ENCODE measurements around the gene KBTBD4.

The KBTBD4 gene

DNA sequence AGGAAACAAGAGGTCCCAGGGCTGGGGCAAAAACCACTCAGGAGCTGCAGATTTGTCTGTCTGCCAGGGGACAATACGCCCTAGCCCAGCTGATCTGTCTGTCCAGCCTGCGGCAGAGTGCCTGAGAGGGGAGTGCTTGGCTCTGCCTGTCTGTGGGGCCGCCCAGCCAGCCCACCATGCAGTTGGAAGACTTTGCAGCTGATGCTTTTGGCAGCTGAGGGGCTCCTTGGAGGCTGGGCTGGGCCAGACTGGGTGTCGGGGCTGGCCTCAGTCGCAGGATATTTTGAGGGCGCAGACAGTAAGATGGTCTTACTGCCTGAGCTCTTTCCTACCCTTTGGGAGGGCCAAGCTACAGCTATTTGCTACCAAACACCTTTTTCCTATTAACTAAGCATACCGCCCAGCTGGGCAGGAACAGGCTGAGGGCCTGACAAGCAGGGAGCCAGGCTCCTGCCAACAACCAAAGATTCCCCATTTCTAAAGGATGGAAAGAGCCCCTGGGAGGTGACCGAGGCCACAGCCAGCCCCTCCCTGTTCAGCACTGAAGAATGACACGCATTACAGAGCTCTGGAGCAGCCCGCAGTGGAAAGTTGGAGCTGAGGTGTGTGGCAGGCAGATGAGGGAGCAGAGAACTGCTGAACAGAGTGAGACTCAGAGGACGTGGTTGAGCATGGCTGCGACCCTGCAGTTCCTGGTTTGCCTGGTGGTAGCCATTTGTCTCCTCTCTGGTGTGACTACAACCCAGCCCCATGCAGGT, 7.5 kb upstream of the KBTBD4 start, which contains the start of gene FAM180B:
FAM180B (plus strand) TSS at position 581 of the 758 bp plus-strand sequence; CDS start at position 672, 91 bp downstream.
- Mint-ChIP-seq H3K36me3 (ENCODE audit: low read depth) (peaks cover 40% of the 10 kb centered on the region), H3K27ac (peak within 1 kb of the TSS; percentile 5 to 97 (median 85)), H3K27me3 (ENCODE audit: low read depth) (peaks cover 5% of the 10 kb centered on the region), H3K9me3 (no peaks in the 10 kb centered on the region), H3K4me1 (peaks cover 29% of the 10 kb centered on the region), H3K4me3 (peak within 1 kb of the TSS in 2 of 3 experiments; percentile 64 to 82)
- TF ChIP-seq, protein P1, sequence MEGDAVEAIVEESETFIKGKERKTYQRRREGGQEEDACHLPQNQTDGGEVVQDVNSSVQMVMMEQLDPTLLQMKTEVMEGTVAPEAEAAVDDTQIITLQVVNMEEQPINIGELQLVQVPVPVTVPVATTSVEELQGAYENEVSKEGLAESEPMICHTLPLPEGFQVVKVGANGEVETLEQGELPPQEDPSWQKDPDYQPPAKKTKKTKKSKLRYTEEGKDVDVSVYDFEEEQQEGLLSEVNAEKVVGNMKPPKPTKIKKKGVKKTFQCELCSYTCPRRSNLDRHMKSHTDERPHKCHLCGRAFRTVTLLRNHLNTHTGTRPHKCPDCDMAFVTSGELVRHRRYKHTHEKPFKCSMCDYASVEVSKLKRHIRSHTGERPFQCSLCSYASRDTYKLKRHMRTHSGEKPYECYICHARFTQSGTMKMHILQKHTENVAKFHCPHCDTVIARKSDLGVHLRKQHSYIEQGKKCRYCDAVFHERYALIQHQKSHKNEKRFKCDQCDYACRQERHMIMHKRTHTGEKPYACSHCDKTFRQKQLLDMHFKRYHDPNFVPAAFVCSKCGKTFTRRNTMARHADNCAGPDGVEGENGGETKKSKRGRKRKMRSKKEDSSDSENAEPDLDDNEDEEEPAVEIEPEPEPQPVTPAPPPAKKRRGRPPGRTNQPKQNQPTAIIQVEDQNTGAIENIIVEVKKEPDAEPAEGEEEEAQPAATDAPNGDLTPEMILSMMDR (IDR thresholded peaks at IDR 0.05; ENCODE audit: unreplicated experiment in 3 of 3), result no peak

DNA sequence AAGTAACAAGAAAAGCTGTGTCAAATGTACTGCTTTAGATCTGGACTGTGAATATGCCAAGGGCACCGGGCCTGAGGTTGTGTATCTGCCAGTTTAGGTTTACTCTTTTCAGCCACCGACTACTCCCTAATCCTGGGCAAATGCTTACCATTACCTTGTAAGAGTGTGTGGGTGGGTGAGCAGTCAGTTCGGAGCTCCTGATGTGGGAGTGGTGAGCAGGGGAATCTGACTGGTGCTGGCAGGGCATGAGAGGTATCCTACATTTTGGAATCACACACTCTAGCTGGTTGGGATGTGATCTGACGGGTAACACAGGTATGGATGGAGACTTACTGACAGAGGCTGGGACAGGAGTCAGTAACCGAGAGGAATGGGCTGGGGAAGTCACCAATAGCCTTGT, 5.1 kb upstream of the KBTBD4 start:
- peak overlapping the region in 2 of 3 experiments; percentile 18 to 72 for H3K4me3 Mint-ChIP-seq
- no peaks in the 10 kb centered on the region for H3K9me3 Mint-ChIP-seq
- H3K27ac Mint-ChIP-seq, result no peak overlapping the region
- H3K27me3 Mint-ChIP-seq (ENCODE audit: low read depth), result peaks cover 5% of the 10 kb centered on the region
- TF ChIP-seq, protein P1 (IDR thresholded peaks at IDR 0.05; ENCODE audit: unreplicated experiment in 3 of 3), result no peak
- H3K4me1 Mint-ChIP-seq, result peaks cover 36% of the 10 kb centered on the region
- H3K36me3 Mint-ChIP-seq (ENCODE audit: low read depth), result peaks cover 45% of the 10 kb centered on the region

DNA sequence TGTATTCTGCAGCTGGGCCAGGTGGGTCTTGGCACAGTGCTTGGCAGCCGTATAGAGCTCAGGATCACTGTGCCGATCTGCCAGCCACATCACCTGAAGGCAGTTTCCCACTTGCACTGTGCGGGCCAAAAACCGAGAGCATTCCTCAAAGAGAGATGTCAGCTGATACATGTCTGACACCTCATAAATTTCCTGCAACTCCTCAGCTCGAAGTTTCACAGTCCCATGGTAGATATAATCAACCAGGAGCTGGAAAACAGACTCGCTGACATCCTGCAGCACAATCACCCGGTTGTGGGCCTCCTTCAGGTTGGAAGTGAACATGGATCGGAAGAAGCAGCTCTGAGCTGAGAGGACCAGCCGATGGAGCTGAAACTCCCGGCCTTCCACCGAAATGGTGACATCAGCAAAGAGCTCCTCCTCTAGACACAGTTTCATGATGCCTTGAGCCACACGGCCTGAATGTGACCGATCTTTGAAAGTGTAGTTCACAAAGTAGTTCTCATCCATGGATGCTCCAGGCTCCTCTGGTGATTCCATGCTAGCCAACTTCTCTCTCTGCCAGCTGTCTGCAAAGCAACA, 1.2 kb downstream of the KBTBD4 start:
- no peaks in the 10 kb centered on the region for H3K27me3 Mint-ChIP-seq (ENCODE audit: low read depth)
- peak overlapping the region; percentile 99 to 100 (median 100) for H3K27ac Mint-ChIP-seq
- H3K9me3 Mint-ChIP-seq, result no peaks in the 10 kb centered on the region
- H3K36me3 Mint-ChIP-seq (ENCODE audit: low read depth), result peaks cover 63% of the 10 kb centered on the region
- H3K4me3 Mint-ChIP-seq, result peak overlapping the region; percentile 98 to 100 (median 99)
- TF ChIP-seq, protein P1 (IDR thresholded peaks at IDR 0.05; ENCODE audit: unreplicated experiment in 3 of 3), result no peak
- peaks cover 45% of the 10 kb centered on the region for H3K4me1 Mint-ChIP-seq

DNA sequence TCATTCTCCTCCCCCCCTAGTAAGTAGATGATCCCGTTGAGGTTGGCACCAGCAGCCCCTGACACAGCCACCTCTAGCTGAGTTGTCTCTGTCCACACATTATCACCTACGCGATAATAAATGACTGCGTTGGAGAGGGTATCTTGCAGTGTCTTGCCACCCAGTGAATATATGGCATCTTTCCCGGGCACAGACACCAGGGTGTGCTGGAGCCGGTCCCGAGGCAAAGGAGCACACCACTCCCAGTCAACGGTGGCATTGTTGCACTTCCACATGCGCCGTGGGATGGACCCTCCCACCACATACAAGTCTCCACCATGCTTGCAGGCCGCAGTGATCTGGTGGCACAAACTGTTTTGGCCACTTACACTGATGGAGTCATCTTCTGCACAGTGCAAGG, 5.4 kb downstream of the KBTBD4 start:
- Mint-ChIP-seq H3K36me3 (ENCODE audit: low read depth) (peaks cover 57% of the 10 kb centered on the region), H3K9me3 (no peaks in the 10 kb centered on the region), H3K27me3 (ENCODE audit: low read depth) (no peaks in the 10 kb centered on the region), H3K4me1 (peaks cover 32% of the 10 kb centered on the region), H3K4me3 (no peak overlapping the region), H3K27ac (peak overlapping the region in 2 of 3 experiments; percentile 38 to 73)
- TF ChIP-seq, protein P1 (IDR thresholded peaks at IDR 0.05; ENCODE audit: unreplicated experiment in 3 of 3), result no peak

DNA sequence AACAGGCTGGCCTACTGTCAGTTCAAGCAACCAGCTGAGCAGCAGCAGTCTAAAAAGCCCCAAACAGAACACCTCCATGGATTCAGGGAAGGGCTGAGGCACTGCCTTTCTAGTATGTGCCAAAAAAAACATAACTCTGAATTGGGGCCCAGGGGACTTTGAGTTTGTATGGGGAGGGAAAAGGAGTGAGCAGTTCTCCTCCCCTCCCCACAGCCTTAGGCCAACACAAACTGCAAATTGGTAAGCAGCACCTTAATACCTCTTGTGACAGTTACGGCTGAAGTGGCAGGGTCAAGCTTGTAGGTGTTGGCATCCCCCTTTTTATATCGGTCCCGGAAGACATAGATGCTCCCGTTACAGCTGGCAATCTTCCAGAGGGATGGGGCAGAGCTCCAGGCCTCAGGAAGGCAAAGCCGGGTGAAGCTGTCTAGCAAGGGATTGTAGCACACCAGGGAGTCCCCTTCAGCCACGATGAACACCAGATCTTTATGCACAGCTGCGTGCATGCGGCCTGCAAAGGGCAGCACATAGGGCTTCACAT, 6.0 kb downstream of the KBTBD4 start:
- TF ChIP-seq, protein P1 (IDR thresholded peaks at IDR 0.05; ENCODE audit: unreplicated experiment in 3 of 3), result no peak
- Mint-ChIP-seq H3K4me1 (peaks cover 27% of the 10 kb centered on the region), H3K9me3 (no peaks in the 10 kb centered on the region), H3K4me3 (peak overlapping the region in 1 of 3 experiments; percentile 30), H3K36me3 (ENCODE audit: low read depth) (peaks cover 55% of the 10 kb centered on the region), H3K27ac (peak overlapping the region; percentile 38 to 73 (median 52)), H3K27me3 (ENCODE audit: low read depth) (no peaks in the 10 kb centered on the region)
